RWPE1 (cell line): ENCODE measurements around the gene SLC66A3.

Experiments
- CTCF ChIA-PET: fragments of 350-600 bp; sonication (Branson Sonifier 250); formaldehyde crosslinking; extraction: SDS; loops from one replicate; lab custom pipeline; 2021; lab: Yijun Ruan, JAX
- POLR2A ChIA-PET: fragments of 400-600 bp; formaldehyde crosslinking; extraction: SDS; loops from one replicate; lab custom pipeline; 2020; ENCODE audit warnings: antibody characterized with exemption; ENCODE audit not compliant: low non-redundant PET; lab: Yijun Ruan, JAX
- DNase-seq: peaks from one replicate; pipeline ENCODE4 v3.0.0; 2012; ENCODE audit warnings: low spot score
- H3K27ac ChIP-seq: fragments of 450-650 bp; 2 replicates; pipeline ENCODE4 v1.5.1; 2017
- TF ChIP-seq, protein P1 (sequence below): fragments of 450-650 bp; conservative IDR thresholded peaks from 2 replicates; pipeline ENCODE4 v1.5.1; 2017; ENCODE audit warnings: low read depth, mild to moderate bottlenecking

SLC66A3 gene

DNA sequence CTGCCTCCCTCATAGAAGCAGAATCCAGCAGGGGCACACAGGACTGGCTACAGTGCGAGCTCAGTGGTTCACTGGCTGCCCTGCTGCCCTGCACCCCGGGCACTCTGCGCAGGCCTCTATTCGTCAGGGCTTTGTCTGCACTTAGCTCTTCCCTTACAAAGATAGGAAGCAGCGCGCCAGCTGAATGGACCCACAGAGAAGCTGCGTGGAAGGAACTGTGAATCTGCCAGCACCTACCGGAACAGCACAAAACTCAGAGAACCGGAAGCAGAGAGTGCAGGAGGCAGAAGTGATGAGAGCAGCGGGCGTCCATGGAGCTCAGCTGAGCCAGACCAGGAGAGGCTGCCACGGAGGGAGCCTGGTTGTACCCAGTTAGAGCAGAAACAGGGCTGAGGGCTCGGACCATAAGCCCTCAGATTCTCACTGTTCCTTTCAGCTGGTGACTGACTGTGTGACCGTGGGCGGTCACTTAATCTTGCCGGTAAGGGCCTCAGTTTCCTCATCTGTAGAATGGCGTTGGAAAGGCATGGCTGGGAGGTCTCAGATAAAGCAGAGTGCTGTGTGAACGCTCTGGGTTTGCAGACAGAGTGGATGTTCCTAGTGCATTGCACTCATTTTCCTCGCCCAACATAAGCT is 23.1 kb upstream of the SLC66A3 start:
- ChIA-PET POLR2A (interaction anchor here (0.6 kb wide), 2 partner anchors 16 to 271 kb away, joined by 3 to 4 read pairs; no protein-coding TSS in a partner anchor), CTCF (interaction anchor here (0.5 to 5.4 kb wide), 23 partner anchors 12 to 554 kb away, joined by 3 to 51 read pairs (median 4); partner anchors contain the start of gene SLC66A3)
- DNase-seq, result no peak
- H3K27ac ChIP-seq, result no peak overlapping the region
- TF ChIP-seq, protein P1, sequence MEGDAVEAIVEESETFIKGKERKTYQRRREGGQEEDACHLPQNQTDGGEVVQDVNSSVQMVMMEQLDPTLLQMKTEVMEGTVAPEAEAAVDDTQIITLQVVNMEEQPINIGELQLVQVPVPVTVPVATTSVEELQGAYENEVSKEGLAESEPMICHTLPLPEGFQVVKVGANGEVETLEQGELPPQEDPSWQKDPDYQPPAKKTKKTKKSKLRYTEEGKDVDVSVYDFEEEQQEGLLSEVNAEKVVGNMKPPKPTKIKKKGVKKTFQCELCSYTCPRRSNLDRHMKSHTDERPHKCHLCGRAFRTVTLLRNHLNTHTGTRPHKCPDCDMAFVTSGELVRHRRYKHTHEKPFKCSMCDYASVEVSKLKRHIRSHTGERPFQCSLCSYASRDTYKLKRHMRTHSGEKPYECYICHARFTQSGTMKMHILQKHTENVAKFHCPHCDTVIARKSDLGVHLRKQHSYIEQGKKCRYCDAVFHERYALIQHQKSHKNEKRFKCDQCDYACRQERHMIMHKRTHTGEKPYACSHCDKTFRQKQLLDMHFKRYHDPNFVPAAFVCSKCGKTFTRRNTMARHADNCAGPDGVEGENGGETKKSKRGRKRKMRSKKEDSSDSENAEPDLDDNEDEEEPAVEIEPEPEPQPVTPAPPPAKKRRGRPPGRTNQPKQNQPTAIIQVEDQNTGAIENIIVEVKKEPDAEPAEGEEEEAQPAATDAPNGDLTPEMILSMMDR, result no peak

DNA sequence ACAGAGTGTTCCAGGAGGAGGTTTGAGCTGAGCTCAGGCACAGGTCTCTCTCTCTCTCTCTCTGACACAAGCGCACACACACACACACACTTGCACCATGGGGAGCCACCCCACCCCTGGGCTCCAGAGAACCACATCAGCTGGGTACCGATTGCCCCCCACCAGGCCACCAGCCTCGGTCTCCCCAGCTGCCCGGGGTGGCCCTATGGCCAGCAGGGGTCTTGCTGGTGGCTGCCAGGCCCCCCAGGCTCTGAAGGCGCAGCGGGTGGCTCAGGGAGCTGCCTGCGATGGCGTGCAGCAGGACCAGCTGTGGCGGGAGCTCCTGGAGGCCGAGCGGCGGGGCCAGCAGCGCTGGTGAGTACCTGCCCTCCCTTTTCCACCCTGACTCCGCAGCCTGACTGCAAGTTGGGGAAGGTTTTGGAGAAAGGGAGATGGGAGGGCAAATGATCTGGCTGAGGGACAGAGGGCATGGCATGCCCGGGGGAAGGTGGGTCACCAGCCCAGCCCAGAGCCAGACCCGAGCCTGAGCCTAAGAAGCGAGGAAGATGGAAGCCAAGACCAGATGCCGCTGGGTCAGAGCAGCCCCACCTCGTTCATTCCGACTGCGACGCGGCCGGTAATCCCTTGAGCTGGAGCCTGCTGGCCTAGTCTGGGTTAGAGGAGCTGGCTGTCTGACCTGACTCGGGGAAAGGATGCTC is 21.9 kb upstream of the SLC66A3 start:
- ChIA-PET CTCF (interaction anchor here (0.5 to 5.4 kb wide), 23 partner anchors 9 to 640 kb away, joined by 3 to 51 read pairs (median 5); partner anchors contain the start of gene SLC66A3), POLR2A (interaction anchor here (0.6 kb wide), 4 partner anchors 67 to 481 kb away, joined by 3 read pairs; no protein-coding TSS in a partner anchor)
- DNase-seq, result no peak
- TF ChIP-seq, protein P1, result no peak
- no peak overlapping the region for H3K27ac ChIP-seq

DNA sequence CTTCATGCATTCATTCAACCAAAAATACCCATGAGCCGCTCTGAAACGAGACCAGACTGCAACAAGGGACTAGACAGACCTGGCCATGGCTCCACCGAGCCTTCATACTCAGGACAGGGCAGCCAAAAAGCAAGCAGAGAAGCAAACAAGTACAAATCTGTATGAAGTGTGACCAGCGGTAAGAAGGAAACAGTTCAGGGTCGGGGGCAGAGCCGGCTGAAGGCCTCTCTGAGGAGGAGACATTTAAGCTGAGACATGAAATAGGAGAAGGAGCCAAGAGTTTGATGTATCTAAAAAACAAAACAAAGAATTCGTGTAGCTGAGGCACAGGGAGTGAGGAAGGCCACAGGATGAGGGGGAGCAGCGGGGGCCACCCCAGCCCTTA is 21.3 kb upstream of the SLC66A3 start:
- H3K27ac ChIP-seq, result no peak overlapping the region
- TF ChIP-seq, protein P1, result no peak
- POLR2A ChIA-PET, result no interaction called here
- CTCF ChIA-PET, result interaction anchor here (1.3 to 2.3 kb wide), 3 partner anchors 302 to 449 kb away, joined by 3 to 12 read pairs (median 9); no protein-coding TSS in a partner anchor
- DNase-seq, result no peak

DNA sequence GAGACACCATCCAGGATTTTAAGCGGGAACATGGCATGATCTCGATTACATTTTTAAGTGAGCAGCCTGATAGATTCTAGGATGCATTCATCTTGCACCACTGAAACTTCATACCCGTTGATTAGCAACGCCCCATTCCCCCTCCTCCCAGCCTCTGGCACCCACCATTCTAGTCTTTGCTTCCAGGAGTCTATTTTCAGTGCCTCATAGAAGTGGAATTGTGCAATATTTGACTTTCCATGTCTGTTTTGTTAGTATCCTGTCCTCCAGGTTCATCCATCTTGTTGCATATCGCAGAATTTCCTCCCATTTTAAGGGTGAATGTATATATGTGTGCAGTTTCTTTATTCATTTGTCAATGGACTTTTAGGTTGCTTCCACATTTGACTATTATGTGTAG is 20.9 kb upstream of the SLC66A3 start:
- ChIA-PET POLR2A (no interaction called here), CTCF (interaction anchor here (1.3 to 2.2 kb wide), 2 partner anchors 302 to 312 kb away, joined by 3 to 9 read pairs; no protein-coding TSS in a partner anchor)
- no peak for DNase-seq
- no peak overlapping the region for H3K27ac ChIP-seq
- TF ChIP-seq, protein P1, result no peak

DNA sequence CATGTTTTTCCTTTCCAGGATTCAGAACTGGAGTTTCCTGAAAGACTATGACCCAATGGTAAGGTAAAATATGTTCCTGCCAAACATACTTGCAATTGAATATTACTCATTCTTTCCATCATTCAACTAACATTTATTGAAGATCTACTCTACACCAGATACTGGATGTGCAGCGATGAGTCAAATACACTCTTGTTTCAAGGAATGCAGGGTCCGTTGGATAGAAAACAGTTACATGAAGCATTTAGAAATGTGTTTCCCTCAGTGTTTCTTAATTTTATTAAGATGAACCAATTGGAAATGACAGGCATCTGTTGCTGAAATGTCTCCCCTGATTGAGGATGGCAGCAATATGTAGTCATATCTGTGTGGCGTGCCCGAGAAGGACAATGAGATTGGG is 14.8 kb upstream of the SLC66A3 start:
- no peak overlapping the region for H3K27ac ChIP-seq
- no peak for DNase-seq
- POLR2A ChIA-PET, result no interaction called here
- CTCF ChIA-PET, result no interaction called here
- TF ChIP-seq, protein P1, result no peak

DNA sequence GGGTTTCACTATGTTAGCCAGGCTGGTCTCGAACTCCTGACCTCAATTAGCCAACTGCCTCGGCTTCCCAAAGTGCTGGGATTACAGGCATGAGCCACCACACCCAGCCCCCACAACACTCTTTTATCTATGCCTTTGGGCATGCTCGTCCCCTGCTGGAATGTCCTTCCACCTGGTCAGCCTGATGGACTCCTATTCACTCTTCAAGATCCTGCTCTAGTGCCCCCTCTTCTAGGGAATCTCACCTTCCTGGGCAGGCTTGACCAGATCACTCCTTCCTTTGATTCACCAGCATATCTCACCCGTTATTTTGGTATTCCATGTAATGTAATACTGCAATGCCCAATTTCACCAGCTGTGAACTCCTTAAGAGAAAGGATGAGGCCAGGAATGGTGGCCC is 13.9 kb upstream of the SLC66A3 start:
- TF ChIP-seq, protein P1, result no peak
- DNase-seq, result no peak
- no peak overlapping the region for H3K27ac ChIP-seq
- ChIA-PET CTCF (no interaction called here), POLR2A (no interaction called here)
